Heart right ventricle (tissue), 16 donors: ENCODE results near the gene SSH2. TPM values are rescaled to one million over a fixed set of nuclear protein-coding genes. Genes with fewer than 3 reads are reported as not detected.
"Not testable (repeated sequence)": the region's sequence is repeated elsewhere in the genome, so short reads cannot be mapped to it uniquely, and the experiment has no call there.

Source experiments
- ATAC-seq, 8 donors: fragments of 200-7000 bp; cut with Tn5 transposase; one replicate each; pipeline ENCODE4 v1.9.1; 2020; ENCODE audit warnings: mild to moderate bottlenecking in 8 of 8, moderate library complexity in 8 of 8, moderate number of reproducible peaks in 1 of 8
- DNase-seq, 2 donors: peaks; one replicate each; pipeline ENCODE4 v3.0.0-alpha.2; 2020
- H3K27ac ChIP-seq, 10 donors: fragments of 200-600 bp; sonication (generic) in 2 of 10; one replicate each; pipeline versions ENCODE4 v1.5.0 to v1.8.0; 2020 to 2022; ENCODE audit warnings: mild to moderate bottlenecking in 3 of 10
- H3K27me3 ChIP-seq, 7 donors: fragments of 200-600 bp; one replicate each; pipeline ENCODE4 v1.8.0; 2021 to 2022; ENCODE audit warnings: mild to moderate bottlenecking in 2 of 7
- H3K36me3 ChIP-seq, 9 donors: fragments of 200-600 bp; sonication (generic) in 1 of 9; one replicate each; pipeline versions ENCODE4 v1.5.0 to v1.8.0; 2020 to 2022; ENCODE audit warnings: mild to moderate bottlenecking in 2 of 9
- H3K4me1 ChIP-seq, 9 donors: fragments of 200-600 bp; sonication (generic) in 1 of 9; one replicate each; pipeline versions ENCODE4 v1.5.0 to v1.8.0; 2020 to 2022; ENCODE audit warnings: mild to moderate bottlenecking in 4 of 9
- H3K4me3 ChIP-seq, 10 donors: fragments of 200-600 bp; sonication (generic) in 2 of 10; one replicate each; pipeline versions ENCODE4 v1.5.0 to v1.8.0; 2020 to 2022; ENCODE audit warnings: mild to moderate bottlenecking in 7 of 10, moderate library complexity in 2 of 10
- H3K9me3 ChIP-seq, 11 donors: fragments of 200-600 bp in 10 of 11; sonication (generic) in 2 of 11; one replicate each; pipeline versions ENCODE4 v1.5.0 to v1.8.0; 2013 to 2022; ENCODE audit warnings: mild to moderate bottlenecking in 2 of 11, control low read depth in 1 of 11, moderate library complexity in 1 of 11
- WGBS, 2 donors: extraction: QIAGEN DNeasy Blood & Tissue Kit; methylation state at CpG; one replicate each; pipeline ENCODE4 v1.1.7; 2013; ENCODE audit warnings: inconsistent platforms in 1 of 2; 5-methylcytosine and 5-hydroxymethylcytosine counted together
- intact Hi-C, 10 donors: fragments of 100-400 bp; cut with DNase I; formaldehyde crosslinking; loops; one replicate each; pipeline versions ENCODE4 v1.11.1 to v1.14.2; 2022
- polyA plus RNA-seq, 2 donors: library from polyadenylated mRNA; stranded (reverse); fragments of 200-250 nt; gene quantifications; one replicate each; pipeline ENCODE4 v1.2.3, GENCODE V29; 2013
- total RNA-seq, 10 donors: library from RNA; stranded (reverse); fragmentation: NEBNext Ultra II Directional in 3 of 10; extraction: Animal tissue kit (Norgen Biotek cat#: 25700) in 3 of 10; gene quantifications; one replicate each; pipeline versions ENCODE4 v1.2.1 to v1.2.4, GENCODE V29; 2021 to 2023
- TF ChIP-seq, protein P1 (sequence below), 9 donors: fragments of 200-600 bp; sonication (generic) in 2 of 9; IDR thresholded peaks; one replicate each; pipeline versions ENCODE4 v1.5.0 to v1.8.0; 2021 to 2022; ENCODE audit warnings: antibody characterized with exemption in 9 of 9, mild to moderate bottlenecking in 5 of 9, moderate library complexity in 1 of 9
- donor health status: Arrhythmogenic right ventricular cardiomyopathy.
- donor health status: ischemic (EF 13 %, LVEDD 7.1; RV severe dilation, severe dysfunction).
- donor health status: healthy with polysubstance abuse.
- donor health status: DM: no; HTN: yes; CAD: no.
- donor health status: DM: no; HTN: no; CAD: no.
- donor health status: ischemic (EF 25% LVEDD 6.9; RV normal size, moderate dysfunction).
- donor health status: ischemic (EF 25% LVEDD 5.7; RV mildly dilated, moderate dysfunction).
- donor health status: healthy.
- donor health status: DM: yes; HTN: yes; CAD: no.
- donor health status: Ischemic cardiomyopathy.
- donor health status: ischemic (EF 35%, LVEDD 5.7; RV mildly dilated, moderate dysfunction).
- donor health status: nonischemic (EF 11% LVEDD 7.7; RV severe dilation, severe dysfunction).
- donor health status: DM: yes; HTN: yes; CAD: no.
- donor health status: PGD.
- donor health status: ischemic (EF 29% LVEDD 5.4; RV normal size, mild dysfunction).
- donor health status: nonischemic (EF 23%, LVEDD 6.1; RV moderate dilation, normal function).

The SSH2 gene
- total and polyA plus RNA-seq, 12 donors, result 17.9 to 42.9 (median 34.3) TPM

DNA sequence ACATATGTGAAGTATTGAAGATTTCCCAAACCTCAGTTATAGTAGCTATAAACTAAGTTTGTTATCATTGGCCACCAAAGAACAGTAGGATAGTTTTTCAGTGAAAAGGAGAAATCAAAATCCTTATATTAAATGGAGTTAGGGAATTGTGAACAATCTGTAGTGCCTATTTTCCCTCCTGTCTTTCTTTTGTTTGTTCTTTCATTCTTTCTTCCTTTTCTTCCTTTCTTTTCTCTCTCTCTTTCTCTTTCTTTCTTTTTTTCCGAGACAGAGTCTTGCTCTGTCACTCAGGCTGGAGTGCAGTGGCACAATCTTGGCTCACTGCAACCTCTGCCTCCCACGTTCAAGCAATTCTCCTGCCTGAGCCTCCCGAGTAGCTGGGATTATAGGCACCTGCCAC is 48.8 kb downstream of the SSH2 start:
- Histone ChIP-seq H3K9me3 (no peaks in the 10 kb centered on the region), H3K27ac (no peak overlapping the region), H3K4me3 (no peak overlapping the region), H3K36me3 (no peaks in the 10 kb centered on the region), H3K4me1 (peaks cover 0 to 28% (median 17%) of the 10 kb centered on the region in 9 donors), H3K27me3 (no peaks in the 10 kb centered on the region)
- 87 to 90% methylated on average over 3 of the region's 3 CpGs for WGBS, 2 donors
- DNase-seq (no peak), ATAC-seq (no peak)
- intact Hi-C loops, result no loop called here
- TF ChIP-seq, protein P1, sequence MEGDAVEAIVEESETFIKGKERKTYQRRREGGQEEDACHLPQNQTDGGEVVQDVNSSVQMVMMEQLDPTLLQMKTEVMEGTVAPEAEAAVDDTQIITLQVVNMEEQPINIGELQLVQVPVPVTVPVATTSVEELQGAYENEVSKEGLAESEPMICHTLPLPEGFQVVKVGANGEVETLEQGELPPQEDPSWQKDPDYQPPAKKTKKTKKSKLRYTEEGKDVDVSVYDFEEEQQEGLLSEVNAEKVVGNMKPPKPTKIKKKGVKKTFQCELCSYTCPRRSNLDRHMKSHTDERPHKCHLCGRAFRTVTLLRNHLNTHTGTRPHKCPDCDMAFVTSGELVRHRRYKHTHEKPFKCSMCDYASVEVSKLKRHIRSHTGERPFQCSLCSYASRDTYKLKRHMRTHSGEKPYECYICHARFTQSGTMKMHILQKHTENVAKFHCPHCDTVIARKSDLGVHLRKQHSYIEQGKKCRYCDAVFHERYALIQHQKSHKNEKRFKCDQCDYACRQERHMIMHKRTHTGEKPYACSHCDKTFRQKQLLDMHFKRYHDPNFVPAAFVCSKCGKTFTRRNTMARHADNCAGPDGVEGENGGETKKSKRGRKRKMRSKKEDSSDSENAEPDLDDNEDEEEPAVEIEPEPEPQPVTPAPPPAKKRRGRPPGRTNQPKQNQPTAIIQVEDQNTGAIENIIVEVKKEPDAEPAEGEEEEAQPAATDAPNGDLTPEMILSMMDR (IDR thresholded peaks at IDR 0.05), result no peak

DNA sequence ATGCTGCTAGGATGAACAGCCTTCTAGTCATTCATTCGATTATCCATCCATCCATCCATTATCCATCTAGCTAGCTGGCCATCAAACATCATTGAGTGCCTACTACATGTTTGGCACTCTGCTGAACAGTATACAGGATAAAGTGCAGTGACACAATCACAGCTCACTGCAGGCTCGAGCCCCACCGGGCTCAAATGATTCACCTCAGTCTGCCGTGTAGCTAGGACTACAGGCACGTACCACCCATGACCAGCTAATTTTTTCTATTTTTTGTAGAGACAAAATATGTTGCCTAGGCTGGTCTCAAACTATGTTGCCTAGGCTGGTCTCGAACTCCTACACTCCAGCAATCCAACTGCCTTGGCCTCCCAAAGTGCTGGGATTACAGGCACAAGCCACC is 50.0 kb downstream of the SSH2 start:
- 96 to 97% methylated on average over 6 of the region's 6 CpGs for WGBS, 2 donors

DNA sequence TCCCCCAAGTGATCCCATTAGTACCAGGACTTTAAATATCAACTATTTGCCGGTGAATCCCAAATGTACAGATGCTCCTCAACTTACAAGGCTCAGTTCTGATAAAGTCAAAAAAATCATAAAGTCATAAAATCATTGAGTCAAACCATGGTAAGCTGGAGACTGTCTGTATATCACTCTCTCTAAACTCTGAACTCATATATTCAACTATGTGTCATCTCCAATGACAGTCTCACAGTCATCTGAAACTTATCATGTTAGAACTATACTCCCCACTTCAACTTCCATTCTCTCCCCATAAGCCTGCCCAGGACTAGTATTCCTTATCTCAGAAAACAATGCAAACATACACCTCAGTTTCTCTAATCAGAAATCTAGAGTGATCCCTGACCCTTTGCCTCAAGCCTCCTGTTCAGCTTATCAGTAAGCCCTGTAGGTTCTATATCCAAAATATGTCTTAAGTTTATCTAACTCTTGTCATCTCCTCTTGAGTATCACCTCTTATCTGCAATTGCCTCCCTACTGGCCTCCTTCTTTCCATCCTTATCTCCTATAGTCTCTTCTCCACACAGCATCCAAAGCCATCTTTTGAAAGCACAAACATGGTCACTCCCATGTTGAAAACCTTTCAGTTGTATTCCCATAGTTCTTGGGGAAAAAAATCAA is 55.0 kb downstream of the SSH2 start:
- H3K27me3 ChIP-seq, result no peaks in the 10 kb centered on the region
- no peak overlapping the region for H3K27ac ChIP-seq
- 93 to 100% methylated on average over 1 of the region's 1 CpG for WGBS, 2 donors
- H3K4me3 ChIP-seq, result no peak overlapping the region
- ATAC-seq, result no peak
- DNase-seq, result no peak
- TF ChIP-seq, protein P1 (IDR thresholded peaks at IDR 0.05), result no peak
- H3K36me3 ChIP-seq, result no peaks in the 10 kb centered on the region
- H3K4me1 ChIP-seq, result peaks cover 0 to 22% (median 4%) of the 10 kb centered on the region in 9 donors
- intact Hi-C loops, result no loop called here
- H3K9me3 ChIP-seq, result peaks cover 0 to 9% (median 0%) of the 10 kb centered on the region in 11 donors

More for the DNA sequence above, 50.0 kb downstream of the SSH2 start:
- TF ChIP-seq, protein P1 (IDR thresholded peaks at IDR 0.05), result no peak
- Histone ChIP-seq H3K36me3 (no peaks in the 10 kb centered on the region), H3K9me3 (peaks cover 0 to 9% (median 0%) of the 10 kb centered on the region in 11 donors), H3K4me3 (no peak overlapping the region), H3K4me1 (peaks cover 0 to 22% (median 16%) of the 10 kb centered on the region in 9 donors), H3K27ac (no peak overlapping the region), H3K27me3 (no peaks in the 10 kb centered on the region)
- DNase-seq (no peak), ATAC-seq (no peak)
- intact Hi-C loops, result no loop called here

DNA sequence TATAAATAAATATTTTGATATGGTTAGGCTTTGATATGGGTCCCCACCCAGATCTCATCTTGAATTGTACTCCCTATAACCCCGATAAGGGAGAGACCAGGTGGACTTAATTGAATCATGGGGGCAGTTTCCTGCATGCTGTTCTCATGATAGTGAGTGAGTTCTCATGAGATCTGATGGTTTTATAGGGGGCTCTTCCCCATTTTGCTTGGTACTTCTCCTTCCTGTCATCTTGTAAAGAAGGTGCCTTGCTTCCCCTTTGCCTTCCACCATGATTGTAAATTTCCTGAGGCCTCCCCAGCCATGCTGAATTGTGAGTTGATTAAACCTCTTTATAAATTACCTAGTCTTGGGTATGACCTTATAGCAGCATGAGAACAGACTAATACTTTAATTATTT is 55.7 kb downstream of the SSH2 start:
- ATAC-seq, H3K9me3 ChIP-seq, H3K27ac ChIP-seq, intact Hi-C loops, DNase-seq, H3K4me3 ChIP-seq, H3K36me3 ChIP-seq, H3K27me3 ChIP-seq: not testable (repeated sequence)
- WGBS, 2 donors, result 94 to 96% methylated on average over 1 of the region's 1 CpG
- H3K4me1 ChIP-seq, result peaks cover 0 to 22% (median 4%) of the 10 kb centered on the region in 9 donors

DNA sequence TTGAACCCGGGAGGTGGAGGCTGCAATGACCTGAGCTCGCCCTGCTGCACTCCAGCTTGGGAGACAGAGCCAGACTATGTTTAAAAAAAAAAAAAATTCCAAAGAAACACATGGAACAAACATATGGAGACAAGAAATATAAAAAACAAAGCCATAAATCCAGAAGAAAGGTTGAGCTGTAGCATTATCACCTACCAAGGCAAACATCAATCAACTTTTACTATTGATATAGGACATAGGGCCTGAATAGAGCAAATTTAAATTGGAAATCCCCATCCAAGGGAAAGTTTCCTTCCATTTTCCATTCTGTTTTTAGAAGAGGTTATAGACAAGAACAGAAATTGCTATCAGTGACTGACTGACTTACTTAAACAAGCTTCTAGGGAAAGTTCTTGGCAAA is 56.6 kb downstream of the SSH2 start:
- intact Hi-C loops, result no loop called here
- DNase-seq, result no peak
- no peaks in the 10 kb centered on the region for H3K36me3 ChIP-seq
- peaks cover 0 to 22% (median 4%) of the 10 kb centered on the region in 9 donors for H3K4me1 ChIP-seq
- ATAC-seq, result no peak
- no peaks in the 10 kb centered on the region for H3K27me3 ChIP-seq
- no peak overlapping the region for H3K27ac ChIP-seq
- TF ChIP-seq, protein P1 (IDR thresholded peaks at IDR 0.05), result no peak
- no peak overlapping the region for H3K4me3 ChIP-seq
- H3K9me3 ChIP-seq, result peaks cover 0 to 9% (median 0%) of the 10 kb centered on the region in 11 donors
- WGBS, 2 donors, result 91 to 92% methylated on average over 2 of the region's 2 CpGs
